AG09309 (cell line): ENCODE results near the gene WDR33.

Experiments
- DNase-seq: peaks from one replicate; pipeline ENCODE4 v3.0.0-alpha.2; 2010; ENCODE audit warnings: low read depth
- H3K4me3 ChIP-seq: 2 replicates; pipeline ENCODE4 v1.5.1; 2011; ENCODE audit warnings: mild to moderate bottlenecking, low read depth, low read length, moderate library complexity; ENCODE audit not compliant: control insufficient read depth
- CTCF ChIP-seq: IDR thresholded peaks from 2 replicates; pipeline ENCODE4 v1.5.1; 2011; ENCODE audit warnings: mild to moderate bottlenecking, low read depth, low read length, inconsistent platforms; ENCODE audit not compliant: insufficient read depth, control insufficient read depth; ENCODE audit errors: missing control alignments

WDR33 gene

GRCh38 chr2:127651971-127652550 lies 158.9 kb downstream of the WDR33 start:
- no peak for DNase-seq
- TF ChIP-seq CTCF = no peak
- H3K4me3 ChIP-seq = no peak overlapping the region

GRCh38 chr2:127651381-127651809 lies 159.6 kb downstream of the WDR33 start:
- no peak for DNase-seq
- H3K4me3 ChIP-seq = no peak overlapping the region
- no peak for TF ChIP-seq CTCF
